Testis (tissue), 2 donors: ENCODE measurements around the gene PRCC.

Experiments used
- POLR2A ChIP-seq: fragments of 450-650 bp; IDR thresholded peaks from one replicate; pipeline ENCODE4 v1.6.1; 2017; ENCODE audit warnings: antibody characterized with exemption, mild to moderate bottlenecking, moderate library complexity
- TF ChIP-seq, protein P1 (sequence below), 3 experiments: fragments of 450-650 bp in 2 of 3; fragments of 200-600 bp in 1 of 3; sonication (generic) in 1 of 3; IDR thresholded peaks; one replicate each; pipeline ENCODE4 v1.5.1; 2016 to 2019; ENCODE audit warnings: antibody characterized with exemption in 3 of 3, mild to moderate bottlenecking in 2 of 3, moderate library complexity in 1 of 3

DNA sequence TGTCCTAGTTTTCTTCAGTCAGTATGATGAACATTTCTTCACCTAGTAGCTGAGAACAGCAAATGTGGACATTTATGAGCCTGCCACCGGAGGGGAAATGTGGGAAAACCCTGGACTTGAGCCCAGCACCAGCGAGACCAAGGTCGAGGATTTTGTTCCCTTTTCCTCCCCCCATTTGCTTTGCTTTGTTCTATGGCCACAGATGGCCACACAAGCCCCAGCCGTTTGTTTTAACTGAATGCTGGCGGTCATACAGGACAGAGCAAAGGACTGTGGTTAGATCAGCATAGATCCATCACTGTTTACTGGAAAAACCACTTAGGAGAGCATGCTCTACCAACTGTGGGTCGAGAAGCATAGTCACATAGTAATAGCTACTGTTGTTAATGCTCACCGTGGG, 28.5 kb downstream of the PRCC start:
- no peak for TF ChIP-seq POLR2A
- TF ChIP-seq, protein P1, sequence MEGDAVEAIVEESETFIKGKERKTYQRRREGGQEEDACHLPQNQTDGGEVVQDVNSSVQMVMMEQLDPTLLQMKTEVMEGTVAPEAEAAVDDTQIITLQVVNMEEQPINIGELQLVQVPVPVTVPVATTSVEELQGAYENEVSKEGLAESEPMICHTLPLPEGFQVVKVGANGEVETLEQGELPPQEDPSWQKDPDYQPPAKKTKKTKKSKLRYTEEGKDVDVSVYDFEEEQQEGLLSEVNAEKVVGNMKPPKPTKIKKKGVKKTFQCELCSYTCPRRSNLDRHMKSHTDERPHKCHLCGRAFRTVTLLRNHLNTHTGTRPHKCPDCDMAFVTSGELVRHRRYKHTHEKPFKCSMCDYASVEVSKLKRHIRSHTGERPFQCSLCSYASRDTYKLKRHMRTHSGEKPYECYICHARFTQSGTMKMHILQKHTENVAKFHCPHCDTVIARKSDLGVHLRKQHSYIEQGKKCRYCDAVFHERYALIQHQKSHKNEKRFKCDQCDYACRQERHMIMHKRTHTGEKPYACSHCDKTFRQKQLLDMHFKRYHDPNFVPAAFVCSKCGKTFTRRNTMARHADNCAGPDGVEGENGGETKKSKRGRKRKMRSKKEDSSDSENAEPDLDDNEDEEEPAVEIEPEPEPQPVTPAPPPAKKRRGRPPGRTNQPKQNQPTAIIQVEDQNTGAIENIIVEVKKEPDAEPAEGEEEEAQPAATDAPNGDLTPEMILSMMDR (IDR thresholded peaks at IDR 0.05) = no peak
